T-helper 22 cell (primary cell): ENCODE measurements around the gene RAB3D.
"Not testable (repeated sequence)": the region's sequence is repeated elsewhere in the genome, so short reads cannot be mapped to it uniquely, and the experiment has no call there.

ENCODE experiments used
- DNase-seq: peaks from one replicate; pipeline ENCODE4 v3.0.0-alpha.2; 2020; ENCODE audit warnings: low read depth

RAB3D gene

GRCh38 chr19:11338121-11338520, 1.3 kb downstream of the RAB3D start:
- DNase-seq: no peak

- no peak for DNase-seq
Observed at GRCh38 chr19:11337080-11337479, 2.4 kb downstream of the RAB3D start.

- no peak for DNase-seq
Observed at GRCh38 chr19:11335449-11336146, 3.9 kb downstream of the RAB3D start.

- DNase-seq: not testable (repeated sequence)
Observed at GRCh38 chr19:11333838-11334237, 5.6 kb downstream of the RAB3D start.

GRCh38 chr19:11332822-11333221, 6.6 kb downstream of the RAB3D start:
- DNase-seq: no peak

- no peak for DNase-seq
Observed at GRCh38 chr19:11331502-11331901, 8.0 kb downstream of the RAB3D start.

GRCh38 chr19:11330127-11330526, 9.3 kb downstream of the RAB3D start:
- DNase-seq: no peak

GRCh38 chr19:11325544-11325943, 13.9 kb downstream of the RAB3D start:
- DNase-seq: no peak

- no peak for DNase-seq
Observed at GRCh38 chr19:11324748-11325389, 14.6 kb downstream of the RAB3D start.

- DNase-seq: no peak
Observed at GRCh38 chr19:11324079-11324661, 15.3 kb downstream of the RAB3D start.

GRCh38 chr19:11323601-11324078, 15.8 kb downstream of the RAB3D start:
- DNase-seq: no peak

- no peak for DNase-seq
Observed at GRCh38 chr19:11322269-11323024, 17.0 kb downstream of the RAB3D start.

- DNase-seq: no peak
Observed at GRCh38 chr19:11321191-11322126, 18.0 kb downstream of the RAB3D start.

GRCh38 chr19:11320278-11320995, 19.0 kb downstream of the RAB3D start:
- DNase-seq: not testable (repeated sequence)

GRCh38 chr19:11306337-11306736, 33.1 kb downstream of the RAB3D start:
- no peak for DNase-seq

- no peak for DNase-seq
Observed at GRCh38 chr19:11304936-11305335, 34.5 kb downstream of the RAB3D start.

- DNase-seq: no peak
Observed at GRCh38 chr19:11300811-11301120, 38.7 kb downstream of the RAB3D start.

- DNase-seq: no peak
Observed at GRCh38 chr19:11299946-11300810, 39.3 kb downstream of the RAB3D start.

- DNase-seq: no peak
Observed at GRCh38 chr19:11296264-11296663, 43.2 kb downstream of the RAB3D start.

GRCh38 chr19:11295665-11296245, 43.7 kb downstream of the RAB3D start, which contains the start of gene TSPAN16:
Gene TSPAN16, plus strand, starts transcription at chr19:11296160. Its CDS starts 138 bp downstream, at chr19:11296298.
- DNase-seq: no peak
